HEK293 (cell line): ENCODE data around the gene ARHGEF5.
"Not testable (repeated sequence)": the region's sequence is repeated elsewhere in the genome, so short reads cannot be mapped to it uniquely, and the experiment has no call there.

Experiments
- CTCF ChIA-PET: fragments of 350-600 bp; formaldehyde crosslinking; extraction: SDS; loops from one replicate; lab custom pipeline; 2021; ENCODE audit warnings: antibody characterized with exemption; lab: Yijun Ruan, JAX
- POLR2A ChIA-PET: fragments of 300-600 bp; formaldehyde crosslinking; extraction: SDS; loops from one replicate; lab custom pipeline; 2020; ENCODE audit warnings: antibody characterized with exemption, inconsistent platforms; lab: Yijun Ruan, JAX
- H3K27ac ChIP-seq: fragments of 200-500 bp; sonication (Bioruptor generic); 2 replicates; pipeline ENCODE4 v1.5.1; 2014; ENCODE audit warnings: low read depth, low read length, control low read depth, inconsistent platforms; ENCODE audit errors: extremely low read depth
- H3K36me3 ChIP-seq, 2 experiments: fragments of 200-500 bp in 1 of 2; sonication (Bioruptor generic) in 1 of 2; 1 replicate in 1 of 2; 2 replicates in 1 of 2; pipeline ENCODE4 v1.5.1; 2014 to 2017; ENCODE audit warnings: inconsistent platforms in 2 of 2, low read length in 2 of 2; ENCODE audit not compliant: control insufficient read depth in 2 of 2, insufficient read depth in 1 of 2
- H3K4me1 ChIP-seq: fragments of 200-500 bp; sonication (Bioruptor generic); 2 replicates; pipeline ENCODE4 v1.5.1; 2014; ENCODE audit warnings: mild to moderate bottlenecking, low read length, inconsistent platforms; ENCODE audit not compliant: control insufficient read depth, insufficient read depth
- H3K4me3 ChIP-seq: 2 replicates; pipeline ENCODE4 v1.5.1; 2011; ENCODE audit warnings: low read depth, mild to moderate bottlenecking, control low read depth, low read length, moderate library complexity
- H3K9me3 ChIP-seq: fragments of 200-500 bp; sonication (Bioruptor generic); 2 replicates; pipeline ENCODE4 v1.5.1; 2014; ENCODE audit warnings: low read depth, low read length, inconsistent platforms; ENCODE audit not compliant: control insufficient read depth, insufficient read depth
- EGR2 ChIP-seq: fragments of 450-650 bp; formaldehyde crosslinking; IDR thresholded peaks from 2 replicates; pipeline ENCODE4 v1.5.1; 2016; ENCODE audit warnings: low read depth, missing biosample characterization, missing genetic modification characterization
- ZFHX2 ChIP-seq: fragments of 450-650 bp; formaldehyde crosslinking; conservative IDR thresholded peaks from 2 replicates; pipeline ENCODE4 v1.5.1; 2016; ENCODE audit warnings: missing biosample characterization, missing genetic modification characterization

The ARHGEF5 gene

DNA sequence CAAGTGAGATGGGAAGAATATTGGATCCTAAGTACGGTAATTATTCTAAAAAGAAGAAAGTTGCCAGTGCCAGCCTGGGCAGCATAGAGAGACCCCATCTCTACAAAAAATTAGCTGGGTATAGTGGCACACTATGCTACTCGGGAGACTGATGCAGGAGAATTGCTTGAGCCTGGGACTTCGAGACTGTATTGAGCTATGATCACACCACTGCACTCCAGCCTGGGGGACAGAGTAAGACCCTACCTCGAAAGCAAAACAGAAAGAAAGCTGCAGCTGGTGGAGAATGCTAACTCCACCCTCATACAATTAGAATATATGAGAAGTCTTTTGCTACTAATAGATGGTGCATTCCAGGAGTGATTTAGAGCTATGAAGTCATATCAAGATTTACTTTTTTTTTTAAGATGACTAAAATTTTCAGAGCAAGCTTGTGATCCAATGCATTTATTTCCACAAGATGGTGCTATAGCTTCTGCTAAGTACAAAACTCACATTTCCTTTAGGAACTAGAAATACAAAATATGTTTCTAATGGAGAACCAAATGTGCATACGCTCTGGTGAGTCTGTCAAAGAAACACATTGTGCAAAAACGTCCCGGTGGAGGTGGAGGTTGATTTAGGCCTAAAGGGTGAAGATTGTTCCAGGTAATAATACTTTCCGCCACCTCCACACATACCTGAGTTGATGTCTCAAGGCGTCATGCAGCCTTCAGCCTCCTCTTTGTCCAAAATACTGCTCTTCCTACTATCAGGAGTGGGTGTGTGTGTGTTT is 23.8 kb upstream of the ARHGEF5 start:
- CTCF ChIA-PET, H3K27ac ChIP-seq, H3K36me3 ChIP-seq, H3K9me3 ChIP-seq, POLR2A ChIA-PET, H3K4me3 ChIP-seq, H3K4me1 ChIP-seq: not testable (repeated sequence)
- peak; percentile 73 for TF ChIP-seq ZFHX2 (tag by site-specific recombination)

DNA sequence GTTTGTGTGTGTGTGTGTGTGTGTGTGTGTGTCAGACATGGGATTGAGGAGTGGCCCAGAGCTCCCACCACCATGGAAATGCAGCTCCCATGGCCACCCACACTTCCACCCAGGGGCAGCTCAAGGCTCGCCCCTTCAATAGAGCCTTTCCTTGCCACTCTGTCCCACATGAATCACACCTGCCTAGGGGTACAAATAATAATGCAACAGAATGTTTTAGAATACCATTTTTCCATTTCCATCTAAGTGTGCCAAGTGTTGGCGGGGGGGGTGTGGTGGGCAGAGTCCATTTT is 23.3 kb upstream of the ARHGEF5 start:
- H3K4me1 ChIP-seq, H3K27ac ChIP-seq, CTCF ChIA-PET, H3K9me3 ChIP-seq, POLR2A ChIA-PET, H3K4me3 ChIP-seq, H3K36me3 ChIP-seq: not testable (repeated sequence)
- peak; percentile 82 for TF ChIP-seq EGR2

DNA sequence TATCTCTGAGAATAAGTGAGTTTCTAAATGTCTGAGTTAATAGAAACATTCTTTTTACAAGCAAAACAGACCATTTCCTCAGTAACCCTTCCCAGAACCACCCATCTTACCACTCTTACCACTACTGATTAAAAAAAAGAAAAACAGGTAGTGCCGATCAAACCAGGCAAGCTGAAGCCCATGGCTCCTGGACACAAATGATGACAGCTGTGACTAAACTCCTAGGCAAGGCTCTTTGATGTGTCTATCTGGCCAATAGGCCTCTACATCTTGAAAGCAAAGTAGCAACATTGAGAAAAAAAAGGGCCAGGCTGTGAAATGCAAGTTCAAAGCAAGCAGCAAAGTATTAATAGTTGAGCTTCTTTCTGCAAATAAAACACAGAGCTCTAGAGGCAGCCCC is 6.6 kb upstream of the ARHGEF5 start:
- H3K27ac ChIP-seq, H3K36me3 ChIP-seq, CTCF ChIA-PET, H3K9me3 ChIP-seq, H3K4me3 ChIP-seq, H3K4me1 ChIP-seq, POLR2A ChIA-PET: not testable (repeated sequence)

DNA sequence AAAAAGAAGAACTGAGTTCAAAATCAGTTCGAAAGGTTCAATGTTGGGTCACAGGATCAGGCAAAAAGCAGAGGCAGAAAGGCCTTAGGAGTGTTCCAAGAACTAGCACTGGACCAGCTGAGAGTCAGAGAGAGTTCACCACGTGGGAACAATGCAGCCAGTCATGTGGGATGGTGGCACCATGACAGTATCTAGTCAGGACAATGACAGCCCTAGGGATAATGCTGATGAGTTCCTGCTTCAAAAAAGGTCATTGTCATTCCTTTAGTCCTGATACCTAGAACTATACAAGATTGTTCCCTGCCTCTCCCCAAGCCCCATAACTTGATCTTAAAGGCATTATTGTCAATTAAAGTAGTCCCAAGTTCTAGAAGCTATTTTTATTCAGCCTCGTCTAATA is 3.5 kb upstream of the ARHGEF5 start:
- H3K36me3 ChIP-seq, CTCF ChIA-PET, H3K4me1 ChIP-seq, H3K4me3 ChIP-seq, POLR2A ChIA-PET, H3K9me3 ChIP-seq, H3K27ac ChIP-seq: not testable (repeated sequence)

DNA sequence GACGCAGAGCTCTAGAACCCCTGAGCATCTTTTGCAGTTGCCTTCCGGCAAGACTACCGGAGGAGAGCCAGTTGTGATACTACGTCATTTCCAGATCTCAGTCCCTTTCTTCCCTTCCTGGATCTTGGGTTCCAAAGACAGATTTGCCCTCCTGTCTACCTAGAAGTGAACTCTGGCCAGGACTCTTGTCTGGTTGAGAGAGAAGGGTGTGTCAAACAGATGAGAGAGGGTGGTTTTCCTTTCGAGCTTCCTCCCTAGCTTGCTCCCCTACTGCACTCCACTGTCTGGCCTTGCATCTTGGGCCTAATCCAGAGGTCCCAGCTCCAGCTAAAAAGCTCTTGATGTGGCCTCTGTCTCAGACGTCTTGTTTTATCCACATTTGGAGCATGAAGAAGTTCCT is 983 bp downstream of the ARHGEF5 start:
- H3K4me3 ChIP-seq, H3K4me1 ChIP-seq, H3K27ac ChIP-seq, H3K36me3 ChIP-seq, H3K9me3 ChIP-seq, POLR2A ChIA-PET, CTCF ChIA-PET: not testable (repeated sequence)

DNA sequence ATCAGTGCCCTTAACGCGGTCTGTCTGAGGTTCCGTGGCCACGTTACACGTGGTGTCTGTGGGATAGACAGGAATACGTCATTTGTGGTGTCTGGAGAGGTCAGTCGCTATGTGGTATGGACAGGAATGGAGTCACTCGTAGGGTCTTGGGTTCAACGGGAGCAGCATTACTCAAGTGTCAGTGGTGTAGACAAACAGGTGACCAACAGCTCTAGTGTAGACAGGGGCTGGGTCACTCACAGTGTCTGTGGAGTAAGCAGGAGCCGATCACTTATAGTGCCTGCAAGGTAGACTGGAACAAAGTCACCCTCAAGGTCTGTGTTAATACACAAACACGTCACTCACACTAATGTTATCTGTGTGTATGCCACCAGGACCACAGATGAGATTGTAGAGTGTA is 1.7 kb downstream of the ARHGEF5 start:
- CTCF ChIA-PET, H3K36me3 ChIP-seq, H3K9me3 ChIP-seq, POLR2A ChIA-PET, H3K4me1 ChIP-seq, H3K4me3 ChIP-seq, H3K27ac ChIP-seq: not testable (repeated sequence)

DNA sequence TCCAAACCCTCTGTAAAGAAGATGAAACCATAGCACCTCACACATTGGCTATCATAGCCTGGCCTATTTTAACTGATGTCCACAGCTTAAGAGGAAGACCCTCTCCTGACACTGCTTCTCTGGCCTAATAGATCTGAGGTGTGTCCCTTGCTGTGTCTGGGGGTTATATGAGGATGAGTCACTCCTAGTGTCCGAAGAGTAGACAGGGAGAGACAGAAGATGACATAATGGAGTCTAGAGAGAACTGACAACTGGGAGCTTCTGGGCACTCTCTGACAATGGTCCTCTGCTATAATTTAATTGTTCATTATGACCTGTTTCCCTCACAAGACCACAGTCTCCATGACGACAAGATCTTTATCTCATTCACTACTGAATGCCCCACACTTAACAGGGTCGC is 6.9 kb downstream of the ARHGEF5 start:
- H3K9me3 ChIP-seq, CTCF ChIA-PET, POLR2A ChIA-PET, H3K4me1 ChIP-seq, H3K27ac ChIP-seq, H3K4me3 ChIP-seq, H3K36me3 ChIP-seq: not testable (repeated sequence)

DNA sequence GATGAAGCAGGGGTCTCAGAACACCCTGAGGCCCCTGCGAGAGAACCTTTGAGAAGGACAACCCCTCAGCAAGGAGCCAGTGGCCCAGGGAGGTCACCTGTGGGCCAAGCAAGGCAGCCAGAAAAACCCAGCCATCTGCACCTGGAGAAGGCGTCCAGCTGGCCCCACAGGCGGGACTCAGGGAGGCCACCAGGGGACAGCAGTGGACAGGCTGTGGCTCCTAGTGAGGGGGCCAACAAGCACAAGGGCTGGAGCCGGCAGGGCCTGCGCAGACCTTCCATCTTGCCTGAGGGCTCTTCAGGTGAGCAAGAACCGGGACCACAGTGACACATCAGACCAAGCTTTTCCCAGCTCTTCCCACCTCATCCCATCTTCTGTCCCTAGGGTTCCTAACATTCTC is 10.3 kb downstream of the ARHGEF5 start:
- H3K4me1 ChIP-seq, CTCF ChIA-PET, POLR2A ChIA-PET, H3K4me3 ChIP-seq, H3K36me3 ChIP-seq, H3K9me3 ChIP-seq, H3K27ac ChIP-seq: not testable (repeated sequence)

DNA sequence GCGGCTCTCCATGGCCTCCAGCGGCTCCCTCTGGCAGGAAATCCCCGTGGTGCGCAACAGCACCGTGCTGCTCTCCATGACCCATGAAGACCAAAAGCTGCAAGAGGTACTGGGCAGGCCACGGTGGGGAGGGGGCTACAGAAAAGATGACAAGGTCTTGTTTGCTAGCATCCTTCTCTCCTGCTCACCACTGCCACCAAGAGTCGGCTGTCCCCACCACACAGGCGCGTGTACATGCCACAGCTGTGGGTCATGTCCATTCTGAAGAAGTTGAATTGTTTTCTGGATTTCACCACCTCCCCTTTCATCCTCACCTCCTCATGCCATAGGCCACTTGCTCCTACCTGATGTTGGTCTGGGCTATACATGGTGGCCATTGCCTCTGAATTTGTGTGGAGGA is 12.0 kb downstream of the ARHGEF5 start:
- H3K36me3 ChIP-seq, H3K4me3 ChIP-seq, H3K4me1 ChIP-seq, H3K9me3 ChIP-seq, H3K27ac ChIP-seq, POLR2A ChIA-PET, CTCF ChIA-PET: not testable (repeated sequence)

DNA sequence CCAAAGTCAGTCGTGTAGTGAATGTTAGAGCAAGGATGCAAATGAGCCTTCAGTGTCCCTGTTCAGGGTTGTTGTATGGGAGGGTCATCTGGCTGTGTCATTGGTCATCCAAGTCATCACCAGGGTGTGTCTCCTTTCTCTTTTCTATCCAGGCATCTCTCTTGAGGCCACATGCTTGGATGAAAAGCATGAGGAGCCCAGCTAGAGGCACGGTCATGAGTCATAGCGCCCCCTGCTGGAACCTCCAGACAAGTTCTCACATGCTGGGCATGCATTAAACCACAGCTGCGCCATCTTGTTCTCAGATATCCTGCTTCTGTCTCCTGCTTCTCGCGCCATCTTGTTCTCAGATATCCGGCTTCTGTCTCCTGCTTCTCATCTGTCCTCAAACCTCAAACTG is 14.0 kb downstream of the ARHGEF5 start:
- CTCF ChIA-PET, H3K9me3 ChIP-seq, H3K4me3 ChIP-seq, H3K27ac ChIP-seq, POLR2A ChIA-PET, H3K4me1 ChIP-seq, H3K36me3 ChIP-seq: not testable (repeated sequence)
